GM20000 (cell line): ENCODE measurements around the gene RANBP1.

ENCODE experiments used
- DNase-seq: peaks from one replicate; pipeline ENCODE4 v3.0.0; 2012; ENCODE audit warnings: low spot score
- TF ChIP-seq, protein P1 (sequence below): IDR thresholded peaks from 2 replicates; pipeline ENCODE4 v1.5.1; 2012; ENCODE audit warnings: mild to moderate bottlenecking, control low read depth; ENCODE audit errors: extremely low read depth, missing control alignments

RANBP1 gene

DNA sequence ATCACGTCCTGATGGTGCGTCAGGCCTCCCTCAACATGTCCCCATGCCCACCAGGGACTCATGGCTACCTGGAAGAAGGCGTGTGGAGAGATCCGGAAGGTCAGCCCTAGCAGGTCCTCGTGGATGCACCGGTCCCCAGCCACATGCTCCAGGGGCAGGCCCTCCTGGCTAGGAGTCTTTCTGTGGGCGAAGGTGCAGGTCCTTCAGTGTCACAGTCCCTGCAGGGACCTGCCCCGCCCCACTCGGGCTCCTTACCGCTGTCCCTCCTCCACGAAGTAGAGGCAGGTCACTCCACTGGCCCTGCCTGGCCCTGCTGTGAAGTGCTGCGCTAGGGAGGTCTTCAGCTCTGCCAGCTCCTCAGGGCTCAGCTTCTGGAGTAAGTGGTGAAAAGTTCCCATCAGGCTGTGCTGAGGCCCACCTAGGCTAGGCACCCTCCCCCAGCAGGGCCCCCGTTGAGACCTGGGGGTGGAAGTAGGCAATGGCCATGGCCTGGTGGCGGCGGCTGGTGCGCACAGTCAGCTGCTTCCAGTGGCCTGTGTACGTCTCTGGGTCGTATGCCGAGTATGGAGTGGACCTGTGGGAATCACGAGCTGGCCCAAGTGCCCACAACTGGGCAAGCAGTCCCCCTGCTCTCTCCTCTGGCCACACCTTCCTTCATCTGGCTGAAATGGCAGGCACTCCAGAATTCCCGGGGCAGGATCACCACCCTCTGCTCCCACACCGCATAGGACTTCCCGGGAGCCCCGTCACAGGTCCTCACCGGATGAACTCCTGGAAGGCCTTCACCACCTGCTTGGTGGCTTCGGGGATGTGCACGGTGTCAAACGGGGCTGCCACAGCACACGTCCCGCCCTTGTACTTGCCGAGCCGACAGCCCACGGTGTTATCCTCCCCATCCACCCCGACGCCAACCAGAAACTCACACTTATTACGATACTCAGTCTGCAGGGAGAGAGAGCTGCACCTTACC lies 1.1 kb upstream of the RANBP1 start:
- no peak for DNase-seq
- TF ChIP-seq, protein P1, sequence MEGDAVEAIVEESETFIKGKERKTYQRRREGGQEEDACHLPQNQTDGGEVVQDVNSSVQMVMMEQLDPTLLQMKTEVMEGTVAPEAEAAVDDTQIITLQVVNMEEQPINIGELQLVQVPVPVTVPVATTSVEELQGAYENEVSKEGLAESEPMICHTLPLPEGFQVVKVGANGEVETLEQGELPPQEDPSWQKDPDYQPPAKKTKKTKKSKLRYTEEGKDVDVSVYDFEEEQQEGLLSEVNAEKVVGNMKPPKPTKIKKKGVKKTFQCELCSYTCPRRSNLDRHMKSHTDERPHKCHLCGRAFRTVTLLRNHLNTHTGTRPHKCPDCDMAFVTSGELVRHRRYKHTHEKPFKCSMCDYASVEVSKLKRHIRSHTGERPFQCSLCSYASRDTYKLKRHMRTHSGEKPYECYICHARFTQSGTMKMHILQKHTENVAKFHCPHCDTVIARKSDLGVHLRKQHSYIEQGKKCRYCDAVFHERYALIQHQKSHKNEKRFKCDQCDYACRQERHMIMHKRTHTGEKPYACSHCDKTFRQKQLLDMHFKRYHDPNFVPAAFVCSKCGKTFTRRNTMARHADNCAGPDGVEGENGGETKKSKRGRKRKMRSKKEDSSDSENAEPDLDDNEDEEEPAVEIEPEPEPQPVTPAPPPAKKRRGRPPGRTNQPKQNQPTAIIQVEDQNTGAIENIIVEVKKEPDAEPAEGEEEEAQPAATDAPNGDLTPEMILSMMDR, result no peak

- DNase-seq, result peak; percentile 62
- TF ChIP-seq, protein P1, result no peak
Measured at GRCh38 chr22:20116376-20116950, 559 bp downstream of the RANBP1 start.

GRCh38 chr22:20116951-20117632 lies 1.2 kb downstream of the RANBP1 start, which contains the start of gene TRMT2A:
TSS of gene TRMT2A (minus strand) at chr22:20117226. CDS start at chr22:20116906, 320 bp downstream.
- TF ChIP-seq, protein P1, result peak; percentile 33
- DNase-seq, result peak; percentile 100

GRCh38 chr22:20117633-20118299 lies 1.9 kb downstream of the RANBP1 start:
- DNase-seq, result peak; percentile 77
- TF ChIP-seq, protein P1, result no peak

- TF ChIP-seq, protein P1, result no peak
Measured at GRCh38 chr22:20118300-20119020, 2.6 kb downstream of the RANBP1 start.

DNA sequence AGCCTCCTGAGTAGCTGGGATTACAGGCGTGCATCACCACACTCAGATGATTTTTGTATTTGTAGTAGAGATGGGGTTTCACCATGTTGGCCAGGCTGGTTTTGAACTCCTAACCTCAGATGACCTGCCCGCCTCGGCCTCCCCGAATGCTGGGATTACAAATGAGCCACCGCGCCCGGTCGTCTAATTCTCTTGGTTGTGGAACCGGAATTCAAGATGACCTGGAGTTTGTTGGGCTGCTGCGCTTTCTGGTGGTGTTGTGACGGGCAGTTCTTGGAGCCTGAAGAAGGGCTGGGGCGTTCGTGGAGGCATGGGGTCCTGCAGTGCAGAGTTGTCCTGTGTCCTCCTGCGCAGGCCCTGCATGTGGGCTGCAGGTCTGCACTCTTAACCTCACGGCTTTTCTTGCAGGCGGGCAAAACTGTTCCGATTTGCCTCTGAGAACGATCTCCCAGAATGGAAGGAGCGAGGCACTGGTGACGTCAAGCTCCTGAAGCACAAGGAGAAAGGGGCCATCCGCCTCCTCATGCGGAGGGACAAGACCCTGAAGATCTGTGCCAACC lies 6.0 kb downstream of the RANBP1 start:
- DNase-seq, result no peak
- TF ChIP-seq, protein P1, result no peak

More at GRCh38 chr22:20118300-20119020, 2.6 kb downstream of the RANBP1 start:
- no peak for DNase-seq
